Tongue (tissue), 2 donors: ENCODE data around the gene SRL. TPM values are rescaled to one million over a fixed set of nuclear protein-coding genes. Genes with fewer than 3 reads are reported as not detected.

Source experiments
- DNase-seq: peaks from one replicate; pipeline ENCODE4 v3.0.0-alpha.2; 2015
- total RNA-seq: library from RNA; depleted of rRNA; stranded (reverse); fragments of >200 nt; gene quantifications from one replicate; pipeline ENCODE4 v1.2.3, GENCODE V29; 2014

SRL gene
- total RNA-seq: 445 TPM

GRCh38 chr16:4241928-4242283 is at the start of gene SRL:
TSS of gene SRL (minus strand) at chr16:4242080. CDS start at chr16:4242067, 13 bp downstream.
- DNase-seq: peak; percentile 90

DNA sequence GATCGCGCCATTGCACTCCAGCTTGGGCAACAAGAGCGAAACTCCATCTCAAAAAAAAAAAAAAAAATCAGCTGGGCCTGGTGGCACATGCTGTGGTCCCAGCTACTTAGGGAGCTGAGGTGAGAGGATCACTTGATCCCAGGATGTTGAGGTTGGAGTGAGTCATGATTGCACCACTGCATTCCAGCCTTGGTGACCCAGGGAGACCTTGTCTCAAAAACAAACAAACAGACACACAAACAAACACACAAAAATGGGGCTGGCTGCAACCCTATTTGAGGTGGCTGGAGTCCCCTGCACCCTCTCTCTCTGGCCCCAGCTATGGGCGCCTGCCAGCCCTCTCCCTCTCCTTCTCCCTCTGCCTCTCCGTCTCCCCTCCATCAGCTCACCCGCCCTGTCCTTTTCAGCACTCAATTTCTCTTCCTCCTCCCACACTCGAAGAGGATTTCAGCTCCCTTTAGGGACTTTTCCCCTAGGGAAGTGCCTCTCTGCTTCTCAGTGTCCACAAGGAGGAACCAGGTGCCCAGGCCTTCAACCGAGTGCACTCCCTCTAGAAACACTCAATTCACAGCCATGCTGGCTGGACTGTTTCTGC is 48.5 kb upstream of the SRL start:
- DNase-seq: no peak

DNA sequence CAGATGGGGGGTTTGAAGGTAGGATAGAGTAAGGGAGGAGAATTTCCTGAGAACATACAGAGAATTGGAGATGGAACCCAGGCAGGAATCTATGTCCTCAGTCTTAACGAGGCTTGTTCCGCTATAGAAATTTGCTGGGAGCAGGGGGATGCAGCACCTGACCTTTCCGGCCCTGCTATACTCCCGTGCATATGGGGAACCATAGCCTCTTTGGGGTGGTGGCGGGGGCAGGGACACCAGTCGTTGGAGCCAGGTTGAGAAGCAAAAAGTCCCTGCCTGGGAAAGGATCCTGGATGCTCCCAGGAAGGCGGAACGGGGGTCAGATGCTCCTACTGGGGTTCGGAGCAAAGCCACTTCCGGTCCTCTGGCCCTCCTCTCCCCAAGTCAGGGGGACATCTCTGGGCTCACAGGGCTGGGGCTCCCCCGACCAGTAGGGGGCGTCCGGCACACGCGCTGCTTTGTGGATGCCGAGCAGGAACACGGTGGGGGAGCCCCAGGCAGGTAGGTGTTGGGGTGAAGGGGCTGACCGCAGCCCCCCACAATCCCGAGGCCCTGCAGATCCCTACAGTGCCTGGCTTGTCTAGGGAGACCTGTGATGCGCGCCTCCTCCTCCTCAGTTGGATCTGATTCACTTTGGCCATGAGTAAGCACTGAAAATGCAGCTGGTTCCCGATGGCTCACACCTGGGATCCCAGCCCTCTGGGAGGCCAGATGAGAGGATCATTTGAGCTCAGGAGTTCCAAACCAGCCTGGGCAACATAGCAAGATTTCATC is 46.5 kb upstream of the SRL start:
- peak; percentile 80 for DNase-seq

DNA sequence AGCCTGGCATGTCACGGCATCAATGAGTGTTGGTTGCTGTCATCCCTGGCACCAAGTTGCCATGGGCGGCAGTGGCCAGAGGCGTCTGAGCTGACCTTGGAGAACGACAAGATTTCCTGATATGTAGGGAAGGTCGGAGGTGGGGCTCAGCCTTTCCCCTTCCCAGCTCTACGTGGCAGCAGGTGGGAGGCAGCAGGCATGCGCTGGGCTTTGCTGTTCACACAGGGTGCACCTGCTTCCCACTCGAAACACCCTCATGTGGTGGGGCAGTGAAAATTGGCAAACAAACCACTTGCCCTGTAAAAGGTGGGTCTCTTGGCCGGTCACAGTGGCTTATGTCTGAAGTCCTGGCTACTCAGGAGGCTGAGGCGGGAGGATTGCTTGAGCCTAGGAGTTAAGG is 43.3 kb upstream of the SRL start:
- DNase-seq: no peak

DNA sequence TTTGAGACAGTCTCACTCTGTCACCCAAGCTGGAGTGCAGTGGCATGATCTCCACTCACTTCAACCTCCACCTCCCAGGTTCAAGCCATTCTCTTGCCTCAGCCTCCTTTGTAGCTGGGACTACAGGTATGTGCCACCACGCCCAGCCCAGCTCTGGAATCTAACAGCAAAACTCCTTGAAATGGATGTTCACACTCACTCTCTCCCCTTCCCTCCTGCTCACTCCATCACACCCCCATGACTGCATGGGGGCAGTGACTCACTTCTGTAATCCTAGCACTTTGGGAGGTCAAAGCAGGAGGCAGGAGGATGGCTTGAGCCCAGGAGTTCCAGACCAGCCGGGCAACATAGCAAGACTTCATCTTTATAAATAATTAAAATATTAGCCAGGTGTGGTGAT is 42.1 kb upstream of the SRL start:
- no peak for DNase-seq

DNA sequence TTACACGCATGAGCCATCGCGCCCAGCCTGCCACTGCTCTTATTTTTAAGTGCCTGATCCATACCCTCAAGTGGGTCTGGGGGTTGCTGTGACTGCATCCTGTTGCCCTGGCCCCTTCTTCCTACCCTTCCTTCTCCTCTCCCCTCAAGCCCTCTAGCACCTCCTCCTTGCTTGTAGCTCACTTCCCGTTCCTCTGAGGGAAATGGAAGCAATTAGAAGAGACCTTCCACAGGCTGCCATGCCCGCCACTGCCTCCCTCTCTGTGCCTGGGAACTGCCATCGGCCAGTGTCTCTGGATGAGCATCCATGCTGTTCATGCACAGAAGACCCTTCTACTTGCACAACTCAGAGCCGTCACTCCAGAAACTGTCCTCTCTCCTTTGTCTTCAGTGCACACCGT is 41.6 kb upstream of the SRL start:
- DNase-seq: no peak

- DNase-seq: no peak
These were observed 38.7 kb upstream of the SRL start for GRCh38 chr16:4280625-4281024.

DNA sequence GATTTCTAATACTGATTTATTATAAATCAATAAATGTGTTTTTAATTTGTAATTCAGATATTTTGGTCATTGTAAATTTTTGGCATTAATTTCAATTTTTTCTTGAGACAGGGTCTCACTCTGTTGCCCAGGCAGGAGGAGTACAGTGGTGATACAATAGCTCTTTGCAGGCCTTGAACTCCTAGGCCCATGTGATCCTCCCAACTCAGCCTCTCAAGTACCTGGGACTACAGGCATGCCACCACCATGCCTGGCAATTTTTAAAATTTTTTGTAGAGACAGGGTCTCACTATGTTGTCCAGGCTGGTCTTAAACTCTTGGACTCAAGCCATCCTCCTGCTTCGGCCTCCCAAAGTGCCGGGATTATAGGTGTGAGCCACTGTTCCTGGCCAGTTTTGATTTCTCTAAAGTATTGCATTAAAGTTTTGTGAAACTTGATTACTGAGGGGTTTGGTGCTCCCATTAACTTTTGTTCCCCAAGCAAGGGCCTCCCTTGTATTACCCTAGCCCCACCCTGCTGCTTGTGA is 36.2 kb upstream of the SRL start:
- no peak for DNase-seq

DNA sequence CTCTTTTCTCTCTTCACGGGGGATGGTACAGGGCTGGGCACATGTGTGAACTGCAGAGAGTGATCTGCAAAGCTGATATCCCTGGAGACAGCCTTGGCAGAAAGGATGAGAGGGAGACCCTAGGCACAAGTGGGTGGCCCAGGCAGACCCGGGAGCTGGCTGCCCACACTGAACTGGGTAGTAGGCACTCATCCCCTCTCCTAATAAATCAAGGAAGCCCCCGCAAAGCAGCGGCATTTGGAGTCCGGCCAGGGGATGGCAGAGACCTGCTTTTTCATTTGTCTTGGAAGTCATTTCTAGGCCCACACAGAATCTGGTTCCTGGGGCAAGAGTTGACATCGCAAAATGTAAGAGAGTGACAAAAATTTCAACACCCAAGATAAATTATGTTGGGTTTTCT is 34.0 kb upstream of the SRL start:
- DNase-seq: no peak

DNA sequence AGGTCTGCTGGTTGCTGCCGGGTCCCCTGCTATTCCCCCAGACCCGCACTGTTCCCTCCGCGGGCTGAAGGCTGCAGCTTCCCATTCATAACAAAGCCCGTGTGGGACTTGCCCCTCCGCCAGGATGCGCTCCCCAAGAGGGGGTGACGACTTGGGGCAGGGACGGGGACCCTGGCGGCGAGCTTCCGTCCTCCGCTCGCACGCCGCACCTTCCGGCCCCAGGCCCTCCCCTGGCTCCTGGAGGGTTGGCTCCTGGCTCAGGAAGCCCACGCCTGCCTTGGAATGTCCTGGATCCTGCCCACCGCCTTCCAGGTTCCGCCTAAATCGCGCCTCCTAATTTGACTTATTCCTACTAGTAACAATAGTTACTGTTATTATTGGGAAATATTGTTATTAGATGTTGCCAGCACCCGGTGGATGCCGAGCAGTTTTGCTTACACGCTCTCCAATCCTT is 32.0 kb upstream of the SRL start:
- DNase-seq: peak; percentile 53

DNA sequence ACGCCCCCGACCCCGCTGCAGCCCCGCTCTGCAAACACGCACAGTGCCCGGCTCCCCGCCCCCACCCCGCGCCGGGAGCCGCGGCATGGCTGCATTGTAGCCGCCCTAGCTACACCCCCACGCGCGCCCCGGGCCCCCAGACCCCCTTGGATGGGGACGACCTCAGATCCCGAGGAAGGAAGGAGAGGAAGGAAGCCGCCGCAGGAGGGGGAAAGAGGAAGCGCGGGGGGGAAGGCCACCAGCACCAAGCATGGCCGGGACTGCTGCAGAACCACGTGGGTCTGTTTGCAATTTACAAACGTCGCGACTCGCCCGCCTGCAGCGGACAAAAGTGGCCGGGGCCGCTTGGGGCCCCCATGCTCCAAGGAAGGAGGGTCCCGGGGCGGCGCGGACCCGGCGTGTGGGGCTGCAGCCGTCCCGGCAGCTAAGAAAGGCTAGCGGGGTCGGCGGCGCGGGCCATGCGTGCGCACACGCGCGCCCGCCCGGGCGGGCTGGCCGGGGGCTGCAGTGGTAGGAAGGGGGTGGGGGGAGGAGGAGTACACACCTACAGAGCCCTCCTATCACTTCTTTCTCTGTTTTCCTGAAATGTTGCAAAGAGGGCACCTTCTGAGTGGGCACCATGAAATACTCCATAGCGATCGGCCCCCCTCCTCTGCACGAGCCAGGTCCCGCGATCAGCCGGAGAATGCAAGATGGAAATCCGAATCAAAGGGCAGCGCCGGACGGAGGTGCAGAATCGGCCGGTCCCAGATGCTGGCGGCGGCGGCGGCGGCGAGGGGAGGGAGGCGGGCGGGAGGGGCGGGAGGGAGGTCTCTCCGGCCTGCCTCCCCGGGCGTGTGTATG is 30.5 kb upstream of the SRL start:
- peak; percentile 69 for DNase-seq

DNA sequence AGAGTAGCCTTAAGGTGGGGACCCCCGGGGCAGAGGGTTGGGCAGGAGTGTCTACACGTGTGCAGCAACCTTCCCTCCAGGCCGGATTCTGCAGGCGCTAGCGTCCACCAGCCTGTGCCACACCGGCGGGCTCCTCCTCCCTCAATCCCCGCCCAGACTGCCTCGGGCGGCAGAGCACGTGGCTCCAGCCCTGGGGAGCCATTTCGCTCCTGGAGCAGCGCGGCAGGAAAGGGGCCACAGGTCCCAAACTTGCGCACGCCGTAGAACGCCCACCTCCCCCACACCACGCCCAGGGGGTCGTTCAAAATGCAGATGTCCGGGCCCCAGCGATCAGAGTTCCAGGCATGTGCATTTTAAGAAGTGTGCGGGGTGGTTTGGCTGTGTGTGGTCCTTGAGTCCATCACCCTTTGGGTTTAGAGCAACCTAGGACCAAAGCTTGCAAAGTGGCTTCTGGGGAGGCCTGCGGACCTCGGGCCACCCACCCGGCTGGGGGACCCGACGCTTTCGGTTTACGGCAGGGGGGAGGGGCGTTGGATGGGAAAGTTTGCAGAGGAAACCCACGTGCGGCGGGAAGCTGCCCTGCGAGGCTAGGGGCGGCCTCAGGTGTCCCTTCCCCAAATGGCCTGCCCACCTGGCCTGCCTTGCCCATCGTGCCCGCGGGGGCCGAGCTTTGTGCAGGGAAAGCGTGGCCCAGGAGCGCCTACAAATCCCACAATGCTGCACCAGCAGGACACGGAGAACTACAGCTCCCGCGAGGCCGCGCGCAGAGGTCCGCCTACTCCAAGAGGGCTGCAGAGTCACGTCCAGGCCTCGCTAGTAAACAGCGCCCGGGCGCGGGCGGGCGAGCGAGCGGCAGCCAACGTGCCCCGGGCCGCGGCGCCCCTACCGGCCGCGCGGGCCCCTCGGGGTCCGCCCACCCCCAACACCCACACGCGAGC is 29.6 kb upstream of the SRL start:
- DNase-seq: peak; percentile 96

GRCh38 chr16:4270595-4270994 is 28.7 kb upstream of the SRL start:
- no peak for DNase-seq

GRCh38 chr16:4270091-4270490 is 28.2 kb upstream of the SRL start:
- no peak for DNase-seq

DNA sequence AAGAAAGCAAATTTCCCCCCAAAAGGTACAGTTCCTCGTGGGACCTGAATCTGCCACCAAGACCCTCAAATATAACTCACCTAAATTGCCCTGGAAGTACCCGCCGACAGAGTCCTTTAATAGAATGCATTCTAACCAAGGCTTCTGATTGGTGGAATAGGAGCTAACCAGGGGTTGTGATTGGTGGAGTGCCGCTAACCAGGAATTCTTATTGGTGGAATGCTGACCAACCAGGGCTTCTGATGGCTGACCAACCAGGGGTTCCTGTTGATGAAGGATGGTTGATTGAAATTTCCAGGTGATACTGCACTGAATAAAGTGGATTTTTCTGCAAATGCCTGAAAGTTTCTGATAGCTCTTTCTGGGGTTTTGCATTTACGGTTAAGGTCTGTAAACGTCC is 24.5 kb upstream of the SRL start:
- DNase-seq: no peak

GRCh38 chr16:4265676-4266075 is 23.8 kb upstream of the SRL start:
- no peak for DNase-seq

DNA sequence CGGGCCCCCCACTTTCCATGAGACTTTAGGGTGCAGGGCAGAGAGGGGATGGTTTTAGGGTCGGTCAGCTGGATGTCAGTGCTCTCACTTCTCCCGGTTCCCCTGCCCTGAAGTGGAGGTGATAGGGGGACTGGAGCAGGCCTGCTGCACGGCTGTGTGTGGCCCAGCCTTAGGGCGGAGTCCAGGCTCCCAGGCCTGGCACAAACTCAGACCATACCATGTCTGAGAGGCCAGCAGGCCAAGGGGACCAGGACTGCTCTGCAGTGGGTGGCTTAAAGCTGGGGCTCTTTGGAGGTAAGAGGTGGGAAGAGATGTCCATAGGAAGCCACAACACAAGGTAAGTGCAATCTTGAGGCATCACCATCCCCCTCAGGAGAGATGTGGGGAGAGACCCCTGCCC is 22.7 kb upstream of the SRL start:
- DNase-seq: peak; percentile 44

- DNase-seq: peak; percentile 95
These were observed 21.9 kb upstream of the SRL start for GRCh38 chr16:4263504-4264436.

GRCh38 chr16:4262303-4262835 is 20.5 kb upstream of the SRL start:
- DNase-seq: no peak

DNA sequence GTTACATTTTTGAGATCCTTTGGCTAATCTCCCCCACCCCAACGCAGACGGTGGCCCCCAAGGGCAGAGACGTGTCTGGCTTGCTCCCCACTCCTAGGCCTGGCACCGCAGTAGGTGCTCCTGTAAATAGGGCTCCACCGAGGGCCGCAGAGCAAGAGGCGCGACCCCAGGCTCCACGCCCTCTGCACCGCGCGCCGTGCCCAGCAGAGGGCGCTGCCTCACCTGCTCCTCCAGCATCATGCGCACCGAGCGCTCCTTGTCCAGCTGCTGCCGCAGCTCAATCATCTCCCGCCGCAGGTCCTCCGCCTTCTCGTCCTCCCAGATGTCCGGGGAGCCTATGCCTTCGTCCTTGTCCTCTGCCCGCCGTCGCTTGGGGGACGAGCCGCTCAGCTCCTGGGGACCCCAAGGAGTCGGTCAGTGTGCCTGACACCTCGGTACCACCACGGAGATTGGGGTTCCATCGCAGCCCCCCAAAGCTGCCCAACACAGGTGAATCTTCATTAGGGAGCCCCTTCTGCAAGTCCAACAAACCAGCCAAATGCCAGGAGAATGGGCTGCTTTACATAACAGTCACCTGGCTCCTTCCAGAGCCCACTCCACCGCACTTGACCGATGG is 19.8 kb upstream of the SRL start:
- peak; percentile 79 for DNase-seq
